GM20000 (cell line): ENCODE results near the gene RTKN.

Experiments used
- DNase-seq: peaks from one replicate; pipeline ENCODE4 v3.0.0; 2012; ENCODE audit warnings: low spot score
- CTCF ChIP-seq: IDR thresholded peaks from 2 replicates; pipeline ENCODE4 v1.5.1; 2012; ENCODE audit warnings: mild to moderate bottlenecking, control low read depth; ENCODE audit errors: extremely low read depth, missing control alignments

RTKN gene

DNA sequence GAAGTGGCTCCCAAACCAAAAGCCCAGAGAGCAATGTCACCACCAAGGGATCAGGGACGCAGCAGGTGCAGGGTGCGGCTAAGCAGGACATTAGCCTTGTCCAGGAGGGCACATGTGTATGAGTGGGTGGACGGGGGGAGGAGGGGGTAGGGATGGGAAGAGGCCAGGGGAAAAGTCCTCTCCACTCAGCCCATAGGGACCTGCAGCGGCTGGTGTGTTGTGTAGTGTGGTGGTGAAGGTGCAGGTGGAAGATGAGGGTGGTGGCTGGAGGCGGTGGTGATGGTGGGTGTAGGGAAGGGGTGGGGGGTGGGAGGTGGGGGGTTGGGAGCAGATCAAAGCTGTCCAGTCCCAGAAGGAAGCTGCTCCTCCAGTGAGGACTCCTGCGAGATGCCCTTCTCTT is 24.0 kb downstream of the RTKN start:
- no peak for TF ChIP-seq CTCF
- no peak for DNase-seq

DNA sequence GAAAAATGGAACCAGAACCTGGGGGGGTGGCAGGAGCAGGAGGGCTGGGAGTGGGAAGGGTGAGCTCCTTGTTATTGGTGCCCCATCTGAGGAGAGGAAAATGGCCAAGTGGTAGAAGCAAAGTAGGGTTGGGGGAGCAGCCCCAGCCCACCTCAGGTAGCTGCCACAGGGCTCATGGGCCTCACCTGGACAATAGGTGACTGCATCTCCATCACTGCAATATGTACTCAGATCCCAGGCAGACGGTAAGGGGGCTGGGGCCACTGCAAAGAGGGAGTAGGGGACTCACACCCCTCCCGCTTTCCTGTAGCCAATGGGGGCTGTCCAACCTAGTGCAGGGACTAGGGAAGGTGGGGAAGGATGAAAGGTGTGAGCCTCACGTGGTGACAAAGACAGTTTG is 24.5 kb downstream of the RTKN start:
- no peak for DNase-seq

DNA sequence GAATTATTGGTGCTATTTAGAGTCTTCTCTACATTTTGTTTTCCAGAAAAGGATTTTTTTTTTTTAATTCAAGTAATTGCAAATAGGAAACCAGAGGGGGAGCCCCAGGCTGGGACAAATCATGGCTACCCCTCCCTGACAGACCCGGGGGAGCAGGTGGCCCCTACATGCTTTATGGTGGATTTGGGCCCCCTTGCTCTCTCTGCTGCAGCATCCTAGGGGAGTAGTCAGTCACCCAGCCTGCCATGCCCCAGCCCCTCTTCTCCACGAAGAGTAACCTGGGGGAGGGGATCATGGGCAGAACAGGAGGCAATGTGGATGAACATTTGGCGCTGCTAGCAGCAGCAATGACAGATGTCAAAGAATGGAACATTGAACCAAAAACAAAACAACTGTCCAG is 25.0 kb downstream of the RTKN start:
- no peak for TF ChIP-seq CTCF
- DNase-seq: no peak

More for the DNA sequence above, 24.5 kb downstream of the RTKN start:
- TF ChIP-seq CTCF: no peak

DNA sequence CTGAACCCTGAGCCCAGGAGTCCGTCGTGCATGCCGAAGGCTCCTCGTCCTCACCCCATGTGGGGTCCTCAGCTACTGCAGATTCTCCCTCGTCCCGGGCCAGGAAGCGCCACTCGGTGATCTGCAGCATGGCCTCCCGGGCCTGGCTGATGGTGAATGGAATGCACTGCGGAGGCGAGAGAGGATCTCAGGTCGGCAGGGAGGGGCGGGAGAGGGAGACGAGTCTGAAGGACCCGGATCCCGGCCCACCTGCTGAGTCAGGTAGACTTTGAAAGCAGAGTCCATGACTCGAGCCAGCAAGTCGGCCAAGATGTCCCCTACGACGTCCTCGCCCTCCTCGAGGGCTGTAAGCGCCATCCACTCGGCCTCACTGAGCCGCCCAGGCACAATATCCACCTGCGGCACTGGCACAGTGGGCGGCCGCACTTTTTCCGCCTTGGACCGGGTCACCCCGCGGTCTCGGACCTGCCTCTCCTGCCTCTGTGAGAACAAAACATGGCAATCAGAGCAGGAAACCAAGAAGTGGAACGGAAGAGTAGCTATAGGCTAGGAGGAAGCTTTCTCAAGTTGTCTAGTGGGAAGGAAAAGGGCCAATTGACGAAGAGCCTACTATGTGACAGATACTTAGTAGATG is 25.9 kb downstream of the RTKN start:
- no peak for DNase-seq
- TF ChIP-seq CTCF: no peak

DNA sequence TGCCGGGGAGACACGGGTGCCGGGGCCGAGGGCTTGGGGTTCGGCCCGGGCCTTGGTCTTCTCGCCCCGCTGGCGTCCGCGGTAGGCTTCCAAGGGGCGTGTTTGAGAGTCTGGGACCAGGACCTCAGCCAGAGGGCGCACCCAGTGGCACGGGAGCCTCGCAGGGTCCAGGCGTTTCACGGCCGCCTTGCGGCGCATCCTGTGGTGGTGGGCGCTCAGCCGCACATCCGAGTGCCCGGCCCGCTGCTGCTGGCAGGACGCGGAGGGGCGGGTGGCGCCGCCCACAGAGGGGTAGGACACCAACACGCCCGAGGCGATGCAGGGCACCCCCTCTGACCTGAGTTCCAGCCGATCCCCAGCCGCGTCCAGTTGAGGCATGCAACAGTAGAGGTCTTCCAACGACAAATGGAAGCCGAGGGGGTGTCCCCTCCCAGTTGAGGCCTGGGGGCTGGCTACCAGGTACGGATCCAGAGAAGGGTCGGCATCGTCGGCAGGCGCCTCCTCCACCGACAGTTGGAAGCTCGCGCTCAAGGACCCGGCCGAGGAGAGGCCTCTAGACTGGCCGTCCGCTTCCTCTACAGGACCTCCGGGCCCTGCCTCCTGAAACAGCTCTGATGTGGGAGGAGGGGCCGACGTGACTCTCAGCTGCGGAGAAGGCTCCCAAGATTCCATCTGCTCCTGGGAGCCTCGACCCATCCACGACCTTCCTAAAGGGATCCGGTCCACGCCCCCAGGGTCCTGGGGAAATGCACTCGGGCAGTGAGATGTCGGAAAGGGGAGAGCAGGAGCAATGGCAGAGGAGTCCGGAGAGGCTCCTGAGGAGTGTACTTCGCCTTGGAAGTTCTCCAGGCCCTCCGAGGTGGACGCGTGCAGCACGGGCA is 26.6 kb downstream of the RTKN start:
- peak; percentile 22 for TF ChIP-seq CTCF
- peak; percentile 67 for DNase-seq

GRCh38 chr2:74414441-74414840 is 27.3 kb downstream of the RTKN start:
- TF ChIP-seq CTCF: no peak
- DNase-seq: no peak

GRCh38 chr2:74413001-74413698 is 28.6 kb downstream of the RTKN start:
- TF ChIP-seq CTCF: no peak
- DNase-seq: no peak
